Prostate gland (tissue), 2 donors: ENCODE measurements around the gene MID1IP1. TPM values are rescaled to one million over a fixed set of nuclear protein-coding genes. Genes with fewer than 3 reads are reported as not detected.
A peak's percentile ranks its signal among the peaks of the same experiment; 100 is the strongest.

Source experiments
- DNase-seq: peaks from one replicate; pipeline ENCODE4 v3.0.0-alpha.2; 2019; ENCODE audit warnings: low spot score
- H3K27ac ChIP-seq, 2 donors: fragments of 200-600 bp; sonication (generic); 2 replicates each; pipeline ENCODE4 v1.5.1; 2017 to 2019
- H3K27me3 ChIP-seq: fragments of 200-600 bp; sonication (generic); replicated peaks from 2 replicates; pipeline ENCODE4 v1.5.1; 2019; ENCODE audit not compliant: insufficient read depth
- H3K36me3 ChIP-seq, 2 donors: fragments of 200-600 bp; sonication (generic); 1 replicate in 1 of 2; 2 replicates in 1 of 2; pipeline versions ENCODE4 v1.5.1 to v1.8.1; 2017 to 2019
- H3K4me1 ChIP-seq: fragments of 200-600 bp; sonication (generic); replicated peaks from 2 replicates; pipeline ENCODE4 v1.5.1; 2019
- H3K4me3 ChIP-seq, 2 donors: fragments of 200-600 bp; sonication (generic); 2 replicates each; pipeline ENCODE4 v1.5.1; 2017 to 2019
- H3K9me3 ChIP-seq: fragments of 200-600 bp; sonication (generic); 2 replicates; pipeline ENCODE4 v1.5.1; 2017
- CTCF ChIP-seq, 4 experiments: fragments of 200-600 bp in 2 of 4; fragments of 450-650 bp in 2 of 4; sonication (generic) in 2 of 4; IDR thresholded peaks; 1 replicate in 3 of 4; 2 replicates in 1 of 4; pipeline ENCODE4 v1.5.1; 2016 to 2019; ENCODE audit warnings: antibody characterized with exemption in 4 of 4, mild to moderate bottlenecking in 2 of 4, moderate library complexity in 2 of 4
- POLR2A ChIP-seq: fragments of 450-650 bp; IDR thresholded peaks from one replicate; pipeline ENCODE4 v1.6.1; 2016; ENCODE audit warnings: antibody characterized with exemption, mild to moderate bottlenecking
- POLR2AphosphoS5 ChIP-seq: sonication (generic); formaldehyde crosslinking; IDR thresholded peaks from one replicate; pipeline ENCODE4 v1.6.1; 2017; ENCODE audit warnings: antibody characterized with exemption
- WGBS: methylation state at CpG from one replicate; pipeline ENCODE4 v1.1.5; 2018; 5-methylcytosine and 5-hydroxymethylcytosine counted together
- intact Hi-C: fragments of 100-400 bp; cut with DNase I; formaldehyde crosslinking; loops from one replicate; pipeline ENCODE4 v1.14.2; 2022
- total RNA-seq, 2 donors: library from RNA; depleted of rRNA; stranded (reverse); fragments of >200 nt; gene quantifications; one replicate each; pipeline ENCODE4 v1.1.0, GENCODE V29; 2016

Gene MID1IP1
- 100 to 1,000 TPM in 1 of 2 donors, 10 to 100 TPM in 1; 34.7 to 129 TPM for total RNA-seq

GRCh38 chrX:38800981-38801845 lies at the start of gene MID1IP1:
MID1IP1 (plus strand) TSS chrX:38801459; CDS start chrX:38804947, 3,488 bp downstream.
- H3K9me3 ChIP-seq, result no peaks in the 10 kb centered on the region
- no peaks in the 10 kb centered on the region for H3K36me3 ChIP-seq
- DNase-seq, result peak; percentile 90
- TF ChIP-seq CTCF (IDR thresholded peaks at IDR 0.05), result no peak
- peak; percentile 79 for TF ChIP-seq POLR2AphosphoS5
- peak; percentile 48 for TF ChIP-seq POLR2A
- intact Hi-C loops, result loop anchor here (5.0 kb wide), 1 partner anchor 1371 kb away; no protein-coding TSS in a partner anchor
- H3K27me3 ChIP-seq, result no peaks in the 10 kb centered on the region
- WGBS, result 4% methylated on average over 22 of the region's 32 CpGs
- H3K4me1 ChIP-seq, result no peaks in the 10 kb centered on the region
- H3K4me3 ChIP-seq, result peak within 1 kb of the TSS; percentile 29 to 37
- peak within 1 kb of the TSS; percentile 84 to 86 for H3K27ac ChIP-seq

GRCh38 chrX:38754102-38754790 lies 47.0 kb upstream of the MID1IP1 start:
- TF ChIP-seq POLR2AphosphoS5 (no peak), CTCF (IDR thresholded peaks at IDR 0.05) (peak in 3 of 4 experiments; percentile 28 to 58 (median 52))
- no peaks in the 10 kb centered on the region for H3K27me3 ChIP-seq
- no peaks in the 10 kb centered on the region for H3K4me1 ChIP-seq
- intact Hi-C loops, result no loop called here
- no peak overlapping the region for H3K4me3 ChIP-seq
- no peak overlapping the region for H3K27ac ChIP-seq
- H3K36me3 ChIP-seq, result no peaks in the 10 kb centered on the region
- H3K9me3 ChIP-seq, result no peaks in the 10 kb centered on the region
- peak; percentile 3 for DNase-seq
- WGBS, result 24% methylated on average over 6 of the region's 6 CpGs

GRCh38 chrX:38754818-38755718 lies 46.2 kb upstream of the MID1IP1 start:
- Histone ChIP-seq H3K36me3 (no peaks in the 10 kb centered on the region), H3K27me3 (no peaks in the 10 kb centered on the region), H3K27ac (no peak overlapping the region), H3K4me3 (no peak overlapping the region), H3K9me3 (no peaks in the 10 kb centered on the region), H3K4me1 (no peaks in the 10 kb centered on the region)
- DNase-seq, result no peak
- no peak for TF ChIP-seq CTCF (IDR thresholded peaks at IDR 0.05)
- TF ChIP-seq POLR2AphosphoS5, result no peak
- TF ChIP-seq POLR2A, result no peak
- intact Hi-C loops, result no loop called here
- WGBS, result 67% methylated on average over 7 of the region's 7 CpGs

GRCh38 chrX:38760883-38761282 lies 40.4 kb upstream of the MID1IP1 start:
- Histone ChIP-seq H3K9me3 (no peaks in the 10 kb centered on the region), H3K4me1 (no peaks in the 10 kb centered on the region), H3K4me3 (no peak overlapping the region), H3K27ac (no peak overlapping the region), H3K27me3 (no peaks in the 10 kb centered on the region), H3K36me3 (no peaks in the 10 kb centered on the region)
- intact Hi-C loops, result no loop called here
- TF ChIP-seq POLR2A (no peak), CTCF (IDR thresholded peaks at IDR 0.05) (no peak), POLR2AphosphoS5 (no peak)
- no peak for DNase-seq
- 90% methylated on average over 1 of the region's 1 CpG for WGBS
